ENCODE data around the gene KRTAP3-2.

KRTAP3-2 gene

GRCh38 chr17:40950176-40950575, 49.5 kb downstream of the KRTAP3-2 start:
- Histone ChIP-seq H3K4me1 (ENCODE audit: control insufficient read depth in 1 of 2, insufficient read depth in 1 of 2, low read depth in 1 of 2, low read length in 1 of 2) (peaks cover 0 to 4% of the 10 kb centered on the region in 2 experiments), H3K4me3 (ENCODE audit: low read depth in 1 of 2, low read length in 1 of 2) (no peak overlapping the region), H3K27ac (no peak overlapping the region), H3K27me3 (peaks cover 99% of the 10 kb centered on the region), H3K36me3 (no peaks in the 10 kb centered on the region), H3K9me3 (no peaks in the 10 kb centered on the region)
- no peak for TF ChIP-seq CTCF (IDR thresholded peaks at IDR 0.05)

- peaks cover 98% of the 10 kb centered on the region for H3K27me3 ChIP-seq
- no peak overlapping the region for H3K4me3 ChIP-seq (ENCODE audit: low read depth in 1 of 2, low read length in 1 of 2)
- H3K4me1 ChIP-seq (ENCODE audit: control insufficient read depth in 1 of 2, insufficient read depth in 1 of 2, low read depth in 1 of 2, low read length in 1 of 2): peaks cover 0 to 4% of the 10 kb centered on the region in 2 experiments
- TF ChIP-seq CTCF (IDR thresholded peaks at IDR 0.05): no peak
- H3K9me3 ChIP-seq: no peaks in the 10 kb centered on the region
- no peaks in the 10 kb centered on the region for H3K36me3 ChIP-seq
- H3K27ac ChIP-seq: no peak overlapping the region
Observed at GRCh38 chr17:40949418-40949817, 50.3 kb downstream of the KRTAP3-2 start.
